IMR-90 (cell line): ENCODE measurements around the gene NDUFA7. TPM values are rescaled to one million over a fixed set of nuclear protein-coding genes. Genes with fewer than 3 reads are reported as not detected.

ENCODE experiments used
- ATAC-seq: fragments of 200-7000 bp; cut with Tn5 transposase; 2 replicates; pipeline ENCODE4 v1.9.1; 2020; ENCODE audit warnings: low read depth, mild to moderate bottlenecking, moderate library complexity
- BruUV-seq: library from RNA; stranded (reverse); fragments of 400-500 nt; replicated peaks from 2 replicates; lab custom pipeline; 2021; lab: Mats Ljungman, UMichigan
- CTCF ChIA-PET: fragments of 300-600 bp; formaldehyde crosslinking; extraction: SDS; loops from one replicate; lab custom pipeline; 2021; ENCODE audit warnings: antibody characterized with exemption; lab: Yijun Ruan, JAX
- POLR2A ChIA-PET: fragments of 300-600 bp; sonication (Branson Sonifier 250); formaldehyde crosslinking; loops from one replicate; lab custom pipeline; 2022; ENCODE audit warnings: antibody characterized with exemption; ENCODE audit not compliant: unreplicated experiment; lab: Charles Lee
- DNase-seq: peaks from one replicate; pipeline ENCODE4 v3.0.0; 2013
- H2AFZ ChIP-seq: replicated peaks from 2 replicates; pipeline ENCODE3; 2013; ENCODE audit warnings: low read length, mild to moderate bottlenecking; ENCODE audit not compliant: poor library complexity
- H2AK5ac ChIP-seq: 2 replicates; pipeline ENCODE4 v1.6.1; 2013; ENCODE audit warnings: low read depth, low read length, inconsistent platforms
- H2AK9ac ChIP-seq: replicated peaks from 2 replicates; pipeline ENCODE3; 2013; ENCODE audit warnings: mild to moderate bottlenecking, low read depth, low read length, moderate library complexity; ENCODE audit not compliant: poor library complexity
- H2BK120ac ChIP-seq: 2 replicates; pipeline ENCODE4 v1.6.1; 2013; ENCODE audit warnings: low read depth, low read length, inconsistent platforms
- H2BK15ac ChIP-seq: 3 replicates; pipeline ENCODE4 v1.6.1; 2013; ENCODE audit warnings: low read depth, low read length, inconsistent platforms
- H2BK20ac ChIP-seq: 2 replicates; pipeline ENCODE4 v1.6.1; 2013; ENCODE audit warnings: low read depth, mild to moderate bottlenecking, inconsistent platforms, low read length, moderate library complexity
- H2BK5ac ChIP-seq: 2 replicates; pipeline ENCODE4 v1.6.1; 2013; ENCODE audit warnings: mild to moderate bottlenecking, low read depth, low read length, inconsistent platforms; ENCODE audit not compliant: poor library complexity, severe bottlenecking
- H3K14ac ChIP-seq: replicated peaks from 2 replicates; pipeline ENCODE4 v1.6.1; 2013; ENCODE audit warnings: low read depth, low read length, inconsistent platforms
- H3K18ac ChIP-seq: 2 replicates; pipeline ENCODE4 v1.6.1; 2013; ENCODE audit warnings: low read depth, low read length, control low read depth
- H3K23ac ChIP-seq: 2 replicates; pipeline ENCODE4 v1.6.1; 2013; ENCODE audit warnings: low read depth, low read length, inconsistent platforms
- H3K27ac ChIP-seq: 2 replicates; pipeline ENCODE4 v1.5.1; 2013; ENCODE audit warnings: mild to moderate bottlenecking, control low read depth, low read length; ENCODE audit not compliant: insufficient read depth
- H3K27me3 ChIP-seq: 2 replicates; pipeline ENCODE4 v1.6.1; 2013; ENCODE audit warnings: low read length; ENCODE audit not compliant: control insufficient read depth, insufficient read depth
- H3K36me3 ChIP-seq: 2 replicates; pipeline ENCODE4 v1.6.1; 2013; ENCODE audit warnings: low read length, mixed read lengths; ENCODE audit not compliant: control insufficient read depth, insufficient read depth
- H3K4ac ChIP-seq: 2 replicates; pipeline ENCODE4 v1.6.1; 2013; ENCODE audit warnings: low read depth, low read length, inconsistent platforms
- H3K4me1 ChIP-seq: 2 replicates; pipeline ENCODE4 v1.6.1; 2013; ENCODE audit warnings: low read length, mixed read lengths; ENCODE audit not compliant: control insufficient read depth, insufficient read depth
- H3K4me2 ChIP-seq: 2 replicates; pipeline ENCODE4 v1.6.1; 2013; ENCODE audit warnings: low read depth, mild to moderate bottlenecking, control low read depth, low read length, moderate library complexity
- H3K4me3 ChIP-seq: 2 replicates; pipeline ENCODE4 v1.5.1; 2013; ENCODE audit warnings: low read depth, mild to moderate bottlenecking, control low read depth, low read length, moderate library complexity; ENCODE audit not compliant: insufficient read depth
- H3K56ac ChIP-seq: 2 replicates; pipeline ENCODE4 v1.6.1; 2013; ENCODE audit warnings: low read length, inconsistent platforms; ENCODE audit not compliant: insufficient read depth; ENCODE audit errors: extremely low read depth
- H3K79me1 ChIP-seq, 2 experiments: 2 replicates each; pipeline ENCODE4 v1.6.1; 2013; ENCODE audit warnings: low read length in 2 of 2, inconsistent platforms in 1 of 2, low read depth in 1 of 2
- H3K9ac ChIP-seq: 2 replicates; pipeline ENCODE4 v1.6.1; 2013; ENCODE audit warnings: low read depth, low read length, control low read depth
- H3K9me1 ChIP-seq: 2 replicates; pipeline ENCODE4 v1.6.1; 2013; ENCODE audit warnings: low read length, inconsistent platforms; ENCODE audit not compliant: insufficient read depth
- H3K9me3 ChIP-seq: 2 replicates; pipeline ENCODE4 v1.6.1; 2013; ENCODE audit warnings: low read length; ENCODE audit not compliant: control insufficient read depth, insufficient read depth
- H4K20me1 ChIP-seq: 2 replicates; pipeline ENCODE4 v1.6.1; 2013; ENCODE audit warnings: low read length, inconsistent platforms; ENCODE audit not compliant: insufficient read depth
- H4K5ac ChIP-seq: 2 replicates; pipeline ENCODE4 v1.6.1; 2013; ENCODE audit warnings: mild to moderate bottlenecking, low read depth, low read length, control low read depth
- H4K8ac ChIP-seq, 2 experiments: 2 replicates each; pipeline ENCODE4 v1.6.1; 2013; ENCODE audit warnings: low read depth in 2 of 2, low read length in 2 of 2, control low read depth in 1 of 2, inconsistent platforms in 1 of 2
- H4K91ac ChIP-seq: 2 replicates; pipeline ENCODE4 v1.6.1; 2013; ENCODE audit warnings: low read depth, low read length, inconsistent platforms; ENCODE audit not compliant: insufficient read depth
- CEBPB ChIP-seq: IDR thresholded peaks from 2 replicates; pipeline ENCODE4 v1.6.1; 2012; ENCODE audit warnings: low read depth, low read length, improper control_type of control experiment
- CHD1 ChIP-seq: IDR thresholded peaks from 2 replicates; pipeline ENCODE4 v1.6.1; 2012; ENCODE audit warnings: low read depth, low read length, improper control_type of control experiment
- ELK1 ChIP-seq: fragments of 150-350 bp; IDR thresholded peaks from 2 replicates; pipeline ENCODE4 v1.6.1; 2016; ENCODE audit warnings: low read depth, mild to moderate bottlenecking, low read length, moderate library complexity, borderline replicate concordance
- FOS ChIP-seq: fragments of 150-350 bp; IDR thresholded peaks from 2 replicates; pipeline ENCODE4 v1.6.1; 2016; ENCODE audit warnings: low read depth, low read length
- MAFK ChIP-seq: IDR thresholded peaks from 2 replicates; pipeline ENCODE4 v1.6.1; 2012; ENCODE audit warnings: low read depth, low read length, improper control_type of control experiment
- MAZ ChIP-seq: IDR thresholded peaks from 2 replicates; pipeline ENCODE4 v1.6.1; 2012; ENCODE audit warnings: low read depth, mild to moderate bottlenecking, low read length, improper control_type of control experiment, moderate library complexity, borderline replicate concordance
- MXI1 ChIP-seq: IDR thresholded peaks from 2 replicates; pipeline ENCODE4 v1.6.1; 2012; ENCODE audit warnings: low read depth, mild to moderate bottlenecking, low read length, moderate library complexity, borderline replicate concordance
- NFE2L2 ChIP-seq: fragments of 150-350 bp; IDR thresholded peaks from 2 replicates; pipeline ENCODE4 v1.6.1; 2016; ENCODE audit warnings: low read depth, mild to moderate bottlenecking, low read length
- RAD21 ChIP-seq: IDR thresholded peaks from 2 replicates; pipeline ENCODE4 v1.6.1; 2012; ENCODE audit warnings: low read length, improper control_type of control experiment
- RCOR1 ChIP-seq: IDR thresholded peaks from 2 replicates; pipeline ENCODE4 v1.6.1; 2012; ENCODE audit warnings: mild to moderate bottlenecking, low read length, improper control_type of control experiment; ENCODE audit not compliant: insufficient replicate concordance
- SMC3 ChIP-seq: fragments of 150-350 bp; IDR thresholded peaks from 2 replicates; pipeline ENCODE4 v1.6.1; 2016; ENCODE audit warnings: low read depth, mild to moderate bottlenecking, antibody characterized with exemption, low read length, moderate library complexity
- USF2 ChIP-seq: fragments of 150-350 bp; IDR thresholded peaks from 2 replicates; pipeline ENCODE4 v1.6.1; 2017; ENCODE audit warnings: mild to moderate bottlenecking, antibody characterized with exemption, low read length, low read depth
- WGBS, 2 experiments: methylation state at CpG; one replicate each; pipeline versions ENCODE4 v1.1.5 to v1.1.7; 2013; ENCODE audit warnings: missing lambda C conversion rate in 2 of 2; ENCODE audit not compliant: insufficient read length in 1 of 2; ENCODE audit errors: extremely low coverage in 2 of 2; 5-methylcytosine and 5-hydroxymethylcytosine counted together
- dilution Hi-C: fragments of 300-500 bp; cut with HindIII; formaldehyde crosslinking; loops from one replicate; pipeline ENCODE4 v1.14.3; 2018; ENCODE audit warnings: low sequenced_read_pairs; ENCODE audit not compliant: unreplicated experiment
- in situ Hi-C: fragments of 300-500 bp; cut with MboI; formaldehyde crosslinking; loops from 3 replicates; pipeline ENCODE4 v1.14.3; 2019; ENCODE audit warnings: low sequenced_read_pairs, inconsistent platforms, mixed read lengths
- intact Hi-C: fragments of 100-400 bp; cut with micrococcal nuclease; formaldehyde crosslinking; loops from 2 replicates; pipeline ENCODE4 v1.10.0; 2022
- polyA plus RNA-seq, 3 experiments: library from polyadenylated mRNA; depleted of rRNA; stranded (reverse); fragments of >200 nt; gene quantifications; 2 replicates each; pipeline ENCODE4 v1.2.3, GENCODE V29; 2012; ENCODE audit warnings: low replicate concordance in 1 of 3
- total RNA-seq: library from RNA; depleted of rRNA; stranded (reverse); fragments of >200 nt; gene quantifications from 2 replicates; pipeline ENCODE4 v1.2.3, GENCODE V29; 2012

NDUFA7 gene
- total and polyA plus RNA-seq, 2 of the 4 experiments (the other 2 are of a cell fraction), result 20.6 to 50.7 TPM

GRCh38 chr19:8337728-8338127 lies 16.6 kb upstream of the NDUFA7 start:
- BruUV-seq, result no TSS peak
- Histone ChIP-seq H3K27ac (no peak overlapping the region), H2AK9ac (no peak overlapping the region), H3K18ac (no peak overlapping the region), H3K36me3 (no peaks in the 10 kb centered on the region), H3K14ac (no peak overlapping the region), H3K4me2 (no peak overlapping the region), H2BK5ac (no peak overlapping the region), H4K20me1 (no peaks in the 10 kb centered on the region), H2BK120ac (no peak overlapping the region), H3K4ac (no peak overlapping the region), H3K27me3 (peaks cover 48% of the 10 kb centered on the region), H4K5ac (no peak overlapping the region), H2BK15ac (no peak overlapping the region), H2BK20ac (no peak overlapping the region), H4K91ac (no peak overlapping the region), H2AK5ac (no peak overlapping the region), H3K4me3 (no peak overlapping the region), H3K9me1 (no peaks in the 10 kb centered on the region), H2AFZ (no peak overlapping the region), H3K79me1 (no peaks in the 10 kb centered on the region), H3K9ac (no peak overlapping the region), H3K23ac (no peak overlapping the region), H3K4me1 (peaks cover 4% of the 10 kb centered on the region; the same call in 1 of the 2 replicates), H3K9me3 (no peaks in the 10 kb centered on the region), H4K8ac (no peak overlapping the region), H3K56ac (no peak overlapping the region)
- ChIA-PET POLR2A (no interaction called here), CTCF (no interaction called here)
- intact Hi-C loops, result no loop called here
- TF ChIP-seq MAFK (no peak), SMC3 (no peak), ELK1 (no peak), RAD21 (no peak), NFE2L2 (no peak), CEBPB (no peak), MAZ (no peak), USF2 (no peak), CHD1 (no peak), RCOR1 (no peak), FOS (no peak), MXI1 (no peak)
- WGBS, 2 experiments, result 100% methylated on average over 1 of the region's 7 CpGs; no CpG with 5 or more reads in 1 of the 2 experiments
- dilution Hi-C loops, result no loop called here
- DNase-seq (no peak), ATAC-seq (no peak)
- in situ Hi-C loops, result no loop called here
